Measurements from ENCODE around the gene SYT4.

GRCh38 chr18:43274526-43274925 lies 2.8 kb downstream of the SYT4 start:
- TF ChIP-seq CTCF (conservative IDR thresholded peaks at IDR 0.05; ENCODE audit: low read depth, low read length): no peak
- TF ChIP-seq EZH2 (IDR thresholded peaks at IDR 0.05; ENCODE audit: low read length, unreplicated experiment): no peak
- TF ChIP-seq EZH2phosphoT487 (IDR thresholded peaks at IDR 0.05; ENCODE audit: borderline replicate concordance, low read length): no peak
